Measurements from ENCODE around the gene TRPM7. TPM values are rescaled to one million over a fixed set of nuclear protein-coding genes. Genes with fewer than 3 reads are reported as not detected.

Gene TRPM7
- total and polyA plus RNA-seq, 3 donors from 2014 or later: 18.1 to 53.1 (median 52.2) TPM

DNA sequence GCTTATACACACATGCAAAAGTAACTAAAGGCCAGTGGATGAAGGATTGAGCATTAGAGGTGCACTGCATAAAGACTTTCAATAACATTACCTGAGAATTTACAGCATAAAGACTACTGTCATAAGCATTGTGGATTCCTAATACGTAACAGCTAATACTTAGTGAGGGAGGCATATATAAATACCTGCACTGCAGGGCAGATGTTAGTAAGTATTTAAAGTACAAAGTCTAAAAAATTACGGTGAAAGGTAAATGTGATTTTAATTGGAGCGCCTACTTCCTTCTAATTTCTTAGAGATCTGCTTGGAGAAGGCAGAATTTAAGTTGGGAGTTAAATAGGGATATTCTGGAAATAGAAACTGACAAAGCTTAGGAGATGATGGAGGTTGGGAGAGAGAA, 25.4 kb upstream of the TRPM7 start:
- Histone ChIP-seq H3K9me3 (no peaks in the 10 kb centered on the region), H3K4me3 (no peak overlapping the region), H3K27me3 (no peaks in the 10 kb centered on the region), H3K27ac (no peak overlapping the region), H3K36me3 (ENCODE audit: low read depth, missing control alignments) (no peaks in the 10 kb centered on the region), H3K4me1 (no peaks in the 10 kb centered on the region)
- WGBS, 2 donors: 97 to 99% methylated on average over 3 of the region's 3 CpGs
- intact Hi-C loops (cut with DNase I; ENCODE audit: low total_unique reads): no loop called here
- no peak for DNase-seq
- TF ChIP-seq POLR2A (IDR thresholded peaks at IDR 0.05): no peak
- TF ChIP-seq, protein P1, sequence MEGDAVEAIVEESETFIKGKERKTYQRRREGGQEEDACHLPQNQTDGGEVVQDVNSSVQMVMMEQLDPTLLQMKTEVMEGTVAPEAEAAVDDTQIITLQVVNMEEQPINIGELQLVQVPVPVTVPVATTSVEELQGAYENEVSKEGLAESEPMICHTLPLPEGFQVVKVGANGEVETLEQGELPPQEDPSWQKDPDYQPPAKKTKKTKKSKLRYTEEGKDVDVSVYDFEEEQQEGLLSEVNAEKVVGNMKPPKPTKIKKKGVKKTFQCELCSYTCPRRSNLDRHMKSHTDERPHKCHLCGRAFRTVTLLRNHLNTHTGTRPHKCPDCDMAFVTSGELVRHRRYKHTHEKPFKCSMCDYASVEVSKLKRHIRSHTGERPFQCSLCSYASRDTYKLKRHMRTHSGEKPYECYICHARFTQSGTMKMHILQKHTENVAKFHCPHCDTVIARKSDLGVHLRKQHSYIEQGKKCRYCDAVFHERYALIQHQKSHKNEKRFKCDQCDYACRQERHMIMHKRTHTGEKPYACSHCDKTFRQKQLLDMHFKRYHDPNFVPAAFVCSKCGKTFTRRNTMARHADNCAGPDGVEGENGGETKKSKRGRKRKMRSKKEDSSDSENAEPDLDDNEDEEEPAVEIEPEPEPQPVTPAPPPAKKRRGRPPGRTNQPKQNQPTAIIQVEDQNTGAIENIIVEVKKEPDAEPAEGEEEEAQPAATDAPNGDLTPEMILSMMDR (IDR thresholded peaks at IDR 0.05): no peak

GRCh38 chr15:50710585-50710984, 24.0 kb upstream of the TRPM7 start:
- H3K36me3 ChIP-seq (ENCODE audit: low read depth, missing control alignments): no peaks in the 10 kb centered on the region
- no peaks in the 10 kb centered on the region for H3K4me1 ChIP-seq
- no peak for TF ChIP-seq POLR2A (IDR thresholded peaks at IDR 0.05)
- H3K4me3 ChIP-seq: no peak overlapping the region
- H3K9me3 ChIP-seq: no peaks in the 10 kb centered on the region
- no peaks in the 10 kb centered on the region for H3K27me3 ChIP-seq
- DNase-seq: no peak
- intact Hi-C loops (cut with DNase I; ENCODE audit: low total_unique reads): no loop called here
- no peak overlapping the region for H3K27ac ChIP-seq

DNA sequence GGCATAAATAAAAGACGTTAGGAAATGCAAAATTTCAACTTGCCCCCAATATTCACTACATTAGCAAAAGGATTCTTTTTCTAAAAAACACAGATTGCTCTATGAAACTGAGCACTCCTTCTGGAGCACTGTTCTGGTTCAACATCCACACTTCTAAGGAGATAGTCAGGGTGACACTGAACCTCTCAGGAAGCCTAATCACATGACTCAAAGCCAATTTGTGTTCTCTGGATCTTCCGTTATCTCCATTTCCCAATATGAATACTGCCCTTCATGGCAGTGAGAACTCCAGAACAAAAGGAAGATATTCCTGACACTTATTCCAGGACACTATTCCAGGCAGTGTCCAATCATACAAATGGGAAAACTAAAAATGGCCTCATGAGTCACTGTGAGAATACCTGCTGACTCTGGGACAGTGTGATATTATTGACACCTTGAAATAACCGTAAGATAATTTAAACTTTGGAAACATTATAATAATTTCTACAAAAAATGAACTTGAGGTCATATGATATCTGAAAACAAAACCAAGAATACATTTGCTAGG, 21.4 kb upstream of the TRPM7 start:
- WGBS, 2 donors: 86 to 90% methylated on average over 3 of the region's 3 CpGs
- Histone ChIP-seq H3K27ac (no peak overlapping the region), H3K4me3 (no peak overlapping the region), H3K27me3 (no peaks in the 10 kb centered on the region), H3K36me3 (ENCODE audit: low read depth, missing control alignments) (no peaks in the 10 kb centered on the region), H3K9me3 (no peaks in the 10 kb centered on the region), H3K4me1 (no peaks in the 10 kb centered on the region)
- DNase-seq: no peak
- TF ChIP-seq, protein P1 (IDR thresholded peaks at IDR 0.05): no peak
- TF ChIP-seq POLR2A (IDR thresholded peaks at IDR 0.05): no peak
- intact Hi-C loops (cut with DNase I; ENCODE audit: low total_unique reads): no loop called here

DNA sequence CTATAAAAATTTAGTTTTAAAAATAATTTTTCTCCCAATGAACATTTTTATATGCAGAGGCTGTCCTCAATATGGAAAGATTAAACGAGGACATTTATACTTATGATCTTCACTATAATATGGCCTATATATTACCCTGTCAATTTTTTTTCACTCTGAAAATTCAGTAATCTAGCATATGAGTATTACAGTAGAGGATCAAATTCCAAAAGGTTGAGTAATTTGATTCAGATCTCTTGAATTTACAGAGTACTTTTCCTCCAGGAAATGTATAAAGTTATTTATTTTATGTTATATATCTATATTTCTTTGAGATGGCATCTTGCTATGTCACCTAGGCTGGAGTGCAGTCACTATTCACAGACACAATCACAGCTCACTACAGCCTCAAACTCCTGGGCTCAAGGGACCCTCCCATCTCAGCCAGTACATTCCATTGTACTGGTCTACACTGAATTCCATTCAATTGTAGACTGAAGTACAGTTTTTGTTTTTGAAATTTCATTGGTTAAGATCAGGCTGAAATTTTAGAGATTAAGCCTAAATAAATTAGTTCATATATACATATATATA, 16.3 kb upstream of the TRPM7 start:
- H3K27me3 ChIP-seq: no peaks in the 10 kb centered on the region
- intact Hi-C loops (cut with DNase I; ENCODE audit: low total_unique reads): no loop called here
- no peak overlapping the region for H3K27ac ChIP-seq
- 82% methylated on average over 1 of the region's 1 CpG for WGBS, 2 donors
- no peak for DNase-seq
- TF ChIP-seq, protein P1 (IDR thresholded peaks at IDR 0.05): no peak
- TF ChIP-seq POLR2A (IDR thresholded peaks at IDR 0.05): no peak
- H3K36me3 ChIP-seq (ENCODE audit: low read depth, missing control alignments): no peaks in the 10 kb centered on the region
- H3K4me1 ChIP-seq: no peaks in the 10 kb centered on the region
- no peak overlapping the region for H3K4me3 ChIP-seq
- H3K9me3 ChIP-seq: no peaks in the 10 kb centered on the region

DNA sequence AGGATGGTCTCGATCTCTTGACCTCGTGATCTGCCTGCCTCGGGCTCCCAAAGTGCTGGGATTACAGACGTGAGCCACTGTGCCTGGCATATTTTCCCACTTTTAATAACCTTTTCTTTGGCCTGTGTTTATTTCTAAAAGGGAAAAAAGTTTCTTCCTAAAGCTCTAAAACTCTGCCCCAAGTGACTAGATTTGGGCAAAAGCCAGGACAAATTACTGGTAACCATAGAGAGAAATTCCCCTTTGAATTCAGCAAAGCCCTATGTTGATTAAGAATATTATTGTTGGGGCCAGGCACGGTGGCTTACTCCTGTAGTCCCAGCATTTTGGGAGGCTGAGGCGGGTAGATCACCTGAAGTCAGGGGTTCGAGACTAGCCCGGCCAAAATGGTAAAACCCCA, 11.5 kb upstream of the TRPM7 start:
- no peaks in the 10 kb centered on the region for H3K4me1 ChIP-seq
- intact Hi-C loops (cut with DNase I; ENCODE audit: low total_unique reads): no loop called here
- H3K9me3 ChIP-seq: no peaks in the 10 kb centered on the region
- no peak overlapping the region for H3K27ac ChIP-seq
- no peak for DNase-seq
- H3K4me3 ChIP-seq: no peak overlapping the region
- WGBS, 2 donors: 74 to 77% methylated on average over 8 of the region's 8 CpGs
- H3K36me3 ChIP-seq (ENCODE audit: low read depth, missing control alignments): no peaks in the 10 kb centered on the region
- H3K27me3 ChIP-seq: no peaks in the 10 kb centered on the region
- no peak for TF ChIP-seq POLR2A (IDR thresholded peaks at IDR 0.05)
- TF ChIP-seq, protein P1 (IDR thresholded peaks at IDR 0.05): no peak
